ENCODE results near the gene PLEK. TPM values are rescaled to one million over a fixed set of nuclear protein-coding genes. Genes with fewer than 3 reads are reported as not detected.

Gene PLEK
- total and polyA plus RNA-seq, 7 experiments from 2014 or later = 0.37 to 210 (median 3.7) TPM

DNA sequence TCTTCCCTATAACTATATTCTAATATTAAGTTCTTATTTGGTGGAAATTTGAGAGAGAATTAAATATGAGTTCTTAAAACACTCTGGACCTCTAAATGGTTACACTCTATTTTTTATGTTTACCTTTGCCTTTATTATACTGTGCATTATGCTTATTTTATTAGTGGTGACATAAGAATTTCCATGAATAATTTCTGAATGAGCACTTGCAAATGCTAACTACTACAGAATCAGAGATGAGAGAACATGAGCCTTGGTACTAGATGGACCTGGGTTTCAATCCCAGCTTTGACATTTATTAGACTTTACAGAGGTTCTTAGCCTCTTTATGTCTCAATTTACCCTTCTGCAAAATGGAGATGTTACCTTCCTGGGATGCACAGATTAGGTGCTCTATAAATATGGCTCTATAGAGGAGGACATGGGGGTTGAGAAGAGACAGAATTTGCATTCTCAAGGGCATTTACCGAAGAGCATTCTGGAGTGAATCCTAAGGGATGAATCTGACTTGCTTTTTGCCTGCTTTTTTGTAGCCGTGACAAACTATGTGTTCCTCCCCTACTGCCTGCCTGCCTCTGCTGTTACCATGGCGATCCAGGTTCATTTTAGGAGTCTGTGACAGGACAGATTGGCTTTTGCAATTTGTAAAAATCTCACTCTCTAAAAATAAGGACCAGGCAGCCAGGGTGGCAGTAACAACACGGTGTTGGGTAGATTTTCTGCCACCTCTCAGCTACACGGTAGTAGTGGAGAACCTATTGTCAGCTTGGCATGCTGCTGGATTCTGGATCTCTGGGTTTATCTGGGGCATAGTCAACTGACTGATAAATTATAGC, 24.6 kb upstream of the PLEK start:
- no peaks in the 10 kb centered on the region for H3K4me1 ChIP-seq (ENCODE audit: control insufficient read depth in 2 of 2, insufficient read depth in 2 of 2, low read length in 2 of 2)
- H3K27me3 ChIP-seq (ENCODE audit: control insufficient read depth in 2 of 2, insufficient read depth in 2 of 2, low read length in 2 of 2) = no peaks in the 10 kb centered on the region
- no peaks in the 10 kb centered on the region for H3K36me3 ChIP-seq (ENCODE audit: control insufficient read depth in 2 of 3, insufficient read depth in 3 of 3, low read length in 3 of 3)
- H3K27ac Mint-ChIP-seq = no peak overlapping the region
- no peak overlapping the region for H3K27ac ChIP-seq (ENCODE audit: low read depth, low read length)
- no peak overlapping the region for H3K4me3 Mint-ChIP-seq
- ATAC-seq (no peak), DNase-seq (no peak)
- peaks cover 27 to 58% (median 39%) of the 10 kb centered on the region in 5 donors for H3K27me3 Mint-ChIP-seq
- H3K9me3 ChIP-seq (ENCODE audit: control insufficient read depth in 2 of 3, low read length in 3 of 3) = no peaks in the 10 kb centered on the region
- intact Hi-C loops (cut with micrococcal nuclease) = no loop called here
- H3K36me3 Mint-ChIP-seq = no peaks in the 10 kb centered on the region
- H3K4me3 ChIP-seq (ENCODE audit: low read length) = no peak overlapping the region
- H3K9me3 Mint-ChIP-seq = peaks cover 0 to 2% (median 0%) of the 10 kb centered on the region in 11 donors
- ChIA-PET POLR2A (no interaction called here), CTCF (no interaction called here)
- peaks cover 0 to 3% (median 0%) of the 10 kb centered on the region in 7 donors for H3K4me1 Mint-ChIP-seq

DNA sequence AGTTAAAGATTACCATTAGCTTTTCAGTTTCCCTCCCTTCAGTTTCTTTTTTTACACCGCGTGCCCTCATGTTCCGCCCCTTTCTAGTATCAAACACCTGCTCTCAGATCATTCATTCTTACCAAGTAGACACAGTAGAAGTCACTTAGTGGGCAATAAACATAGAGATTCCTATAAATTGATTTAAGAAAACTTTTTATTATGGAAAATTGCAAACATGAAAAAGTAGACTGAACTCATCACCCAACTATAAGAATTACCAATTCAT, 24.1 kb upstream of the PLEK start:
- no peak for DNase-seq
- Mint-ChIP-seq H3K27me3 (peaks cover 27 to 56% (median 42%) of the 10 kb centered on the region in 5 donors), H3K27ac (no peak overlapping the region), H3K9me3 (peaks cover 0 to 2% (median 0%) of the 10 kb centered on the region in 11 donors), H3K4me3 (no peak overlapping the region), H3K36me3 (no peaks in the 10 kb centered on the region), H3K4me1 (peaks cover 0 to 3% (median 0%) of the 10 kb centered on the region in 7 donors)
- CTCF ChIA-PET = no interaction called here
- no peak overlapping the region for H3K4me3 ChIP-seq (ENCODE audit: low read length)
- no peaks in the 10 kb centered on the region for H3K4me1 ChIP-seq (ENCODE audit: control insufficient read depth in 2 of 2, insufficient read depth in 2 of 2, low read length in 2 of 2)
- POLR2A ChIA-PET = no interaction called here
- H3K9me3 ChIP-seq (ENCODE audit: control insufficient read depth in 2 of 3, low read length in 3 of 3) = no peaks in the 10 kb centered on the region
- no peak for ATAC-seq
- no peaks in the 10 kb centered on the region for H3K36me3 ChIP-seq (ENCODE audit: control insufficient read depth in 2 of 3, insufficient read depth in 3 of 3, low read length in 3 of 3)
- H3K27me3 ChIP-seq (ENCODE audit: control insufficient read depth in 2 of 2, insufficient read depth in 2 of 2, low read length in 2 of 2) = no peaks in the 10 kb centered on the region
- intact Hi-C loops (cut with micrococcal nuclease) = no loop called here
- no peak overlapping the region for H3K27ac ChIP-seq (ENCODE audit: low read depth, low read length)

DNA sequence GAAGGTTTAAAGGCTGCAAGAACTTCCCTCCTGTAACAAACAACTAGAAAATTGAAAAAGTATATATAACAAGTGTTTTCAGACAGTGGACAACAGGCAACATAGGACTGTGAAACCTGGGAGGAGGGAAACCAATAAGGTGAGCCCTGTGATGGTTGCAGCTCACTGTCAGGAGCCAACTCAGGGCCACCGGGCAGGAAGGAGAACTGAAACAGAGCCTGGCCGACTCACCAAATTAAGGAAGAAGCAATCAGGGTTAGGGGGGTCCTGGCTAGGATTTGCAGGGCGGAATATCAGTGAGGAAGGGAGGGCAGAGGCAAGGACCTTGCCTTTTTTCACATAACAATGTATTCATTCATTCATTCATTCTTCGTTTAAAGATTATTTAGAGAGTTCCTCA, 23.5 kb upstream of the PLEK start:
- intact Hi-C loops (cut with micrococcal nuclease) = no loop called here
- no peaks in the 10 kb centered on the region for H3K4me1 ChIP-seq (ENCODE audit: control insufficient read depth in 2 of 2, insufficient read depth in 2 of 2, low read length in 2 of 2)
- no peak overlapping the region for H3K27ac ChIP-seq (ENCODE audit: low read depth, low read length)
- CTCF ChIA-PET = no interaction called here
- H3K4me1 Mint-ChIP-seq = peaks cover 0 to 3% (median 0%) of the 10 kb centered on the region in 7 donors
- no peak for DNase-seq
- H3K4me3 ChIP-seq (ENCODE audit: low read length) = no peak overlapping the region
- H3K36me3 Mint-ChIP-seq = no peaks in the 10 kb centered on the region
- H3K9me3 ChIP-seq (ENCODE audit: control insufficient read depth in 2 of 3, low read length in 3 of 3) = no peaks in the 10 kb centered on the region
- H3K4me3 Mint-ChIP-seq = no peak overlapping the region
- POLR2A ChIA-PET = no interaction called here
- H3K27me3 Mint-ChIP-seq = peaks cover 27 to 60% (median 44%) of the 10 kb centered on the region in 5 donors
- no peaks in the 10 kb centered on the region for H3K36me3 ChIP-seq (ENCODE audit: control insufficient read depth in 2 of 3, insufficient read depth in 3 of 3, low read length in 3 of 3)
- ATAC-seq = no peak
- no peaks in the 10 kb centered on the region for H3K27me3 ChIP-seq (ENCODE audit: control insufficient read depth in 2 of 2, insufficient read depth in 2 of 2, low read length in 2 of 2)
- peaks cover 0 to 2% (median 0%) of the 10 kb centered on the region in 11 donors for H3K9me3 Mint-ChIP-seq
- no peak overlapping the region for H3K27ac Mint-ChIP-seq

DNA sequence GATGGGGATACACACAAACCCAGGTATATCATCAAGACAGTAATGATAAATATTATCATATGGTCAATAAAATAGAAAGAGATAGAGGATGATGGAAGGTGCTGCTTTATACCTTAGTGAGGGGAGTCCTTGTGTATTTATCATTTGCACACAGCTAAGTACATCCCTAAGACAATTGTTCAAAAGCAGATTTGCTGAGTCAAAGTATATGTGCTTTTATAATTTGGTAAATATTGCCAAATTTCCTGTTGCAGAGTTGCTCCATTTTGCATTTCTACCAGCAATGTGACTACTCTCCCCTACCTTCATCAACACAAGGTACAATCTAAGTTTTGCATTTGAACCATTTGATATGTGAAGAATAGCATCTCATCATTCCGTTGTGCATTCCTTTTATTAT, 22.6 kb upstream of the PLEK start:
- intact Hi-C loops (cut with micrococcal nuclease) = no loop called here
- H3K4me1 ChIP-seq (ENCODE audit: control insufficient read depth in 2 of 2, insufficient read depth in 2 of 2, low read length in 2 of 2) = no peaks in the 10 kb centered on the region
- CTCF ChIA-PET = no interaction called here
- no peaks in the 10 kb centered on the region for H3K27me3 ChIP-seq (ENCODE audit: control insufficient read depth in 2 of 2, insufficient read depth in 2 of 2, low read length in 2 of 2)
- no peak overlapping the region for H3K4me3 ChIP-seq (ENCODE audit: low read length)
- H3K9me3 Mint-ChIP-seq = peaks cover 0 to 2% (median 0%) of the 10 kb centered on the region in 11 donors
- ATAC-seq = no peak
- no peak overlapping the region for H3K27ac ChIP-seq (ENCODE audit: low read depth, low read length)
- DNase-seq = no peak
- H3K9me3 ChIP-seq (ENCODE audit: control insufficient read depth in 2 of 3, low read length in 3 of 3) = no peaks in the 10 kb centered on the region
- no peaks in the 10 kb centered on the region for H3K36me3 Mint-ChIP-seq
- H3K27ac Mint-ChIP-seq = no peak overlapping the region
- peaks cover 0 to 3% (median 0%) of the 10 kb centered on the region in 7 donors for H3K4me1 Mint-ChIP-seq
- H3K36me3 ChIP-seq (ENCODE audit: control insufficient read depth in 2 of 3, insufficient read depth in 3 of 3, low read length in 3 of 3) = no peaks in the 10 kb centered on the region
- peaks cover 28 to 68% (median 53%) of the 10 kb centered on the region in 5 donors for H3K27me3 Mint-ChIP-seq
- POLR2A ChIA-PET = no interaction called here
- no peak overlapping the region for H3K4me3 Mint-ChIP-seq

DNA sequence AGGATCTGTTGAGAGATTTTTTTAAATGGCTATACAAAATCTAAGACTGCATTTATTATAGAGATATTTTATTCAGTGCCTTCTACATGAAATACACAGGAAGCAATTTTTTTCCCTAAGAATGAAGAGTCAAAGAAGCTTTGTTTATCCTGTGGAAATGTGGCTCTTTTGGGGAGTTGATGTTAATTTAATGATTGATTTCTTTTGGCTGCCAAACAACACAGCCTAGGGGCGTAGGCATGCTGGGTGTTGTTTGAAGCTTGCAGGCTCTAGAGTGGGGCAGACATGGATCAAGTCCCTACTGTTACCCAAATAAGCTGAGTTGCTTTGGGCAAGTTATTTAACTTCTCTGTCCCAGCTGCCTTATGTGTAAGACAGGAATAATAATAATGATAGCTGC, 21.1 kb upstream of the PLEK start:
- DNase-seq (no peak), ATAC-seq (no peak)
- Histone ChIP-seq H3K36me3 (ENCODE audit: control insufficient read depth in 2 of 3, insufficient read depth in 3 of 3, low read length in 3 of 3) (no peaks in the 10 kb centered on the region), H3K4me3 (ENCODE audit: low read length) (no peak overlapping the region), H3K4me1 (ENCODE audit: control insufficient read depth in 2 of 2, insufficient read depth in 2 of 2, low read length in 2 of 2) (no peaks in the 10 kb centered on the region), H3K27ac (ENCODE audit: low read depth, low read length) (no peak overlapping the region), H3K9me3 (ENCODE audit: control insufficient read depth in 2 of 3, low read length in 3 of 3) (no peaks in the 10 kb centered on the region), H3K27me3 (ENCODE audit: control insufficient read depth in 2 of 2, insufficient read depth in 2 of 2, low read length in 2 of 2) (no peaks in the 10 kb centered on the region)
- peaks cover 0 to 2% (median 0%) of the 10 kb centered on the region in 11 donors for H3K9me3 Mint-ChIP-seq
- ChIA-PET CTCF (no interaction called here), POLR2A (no interaction called here)
- H3K27me3 Mint-ChIP-seq = peaks cover 32 to 76% (median 67%) of the 10 kb centered on the region in 5 donors
- H3K4me1 Mint-ChIP-seq = peaks cover 0 to 3% (median 0%) of the 10 kb centered on the region in 7 donors
- intact Hi-C loops (cut with micrococcal nuclease) = no loop called here
- H3K36me3 Mint-ChIP-seq = no peaks in the 10 kb centered on the region
- H3K4me3 Mint-ChIP-seq = no peak overlapping the region
- H3K27ac Mint-ChIP-seq = no peak overlapping the region

DNA sequence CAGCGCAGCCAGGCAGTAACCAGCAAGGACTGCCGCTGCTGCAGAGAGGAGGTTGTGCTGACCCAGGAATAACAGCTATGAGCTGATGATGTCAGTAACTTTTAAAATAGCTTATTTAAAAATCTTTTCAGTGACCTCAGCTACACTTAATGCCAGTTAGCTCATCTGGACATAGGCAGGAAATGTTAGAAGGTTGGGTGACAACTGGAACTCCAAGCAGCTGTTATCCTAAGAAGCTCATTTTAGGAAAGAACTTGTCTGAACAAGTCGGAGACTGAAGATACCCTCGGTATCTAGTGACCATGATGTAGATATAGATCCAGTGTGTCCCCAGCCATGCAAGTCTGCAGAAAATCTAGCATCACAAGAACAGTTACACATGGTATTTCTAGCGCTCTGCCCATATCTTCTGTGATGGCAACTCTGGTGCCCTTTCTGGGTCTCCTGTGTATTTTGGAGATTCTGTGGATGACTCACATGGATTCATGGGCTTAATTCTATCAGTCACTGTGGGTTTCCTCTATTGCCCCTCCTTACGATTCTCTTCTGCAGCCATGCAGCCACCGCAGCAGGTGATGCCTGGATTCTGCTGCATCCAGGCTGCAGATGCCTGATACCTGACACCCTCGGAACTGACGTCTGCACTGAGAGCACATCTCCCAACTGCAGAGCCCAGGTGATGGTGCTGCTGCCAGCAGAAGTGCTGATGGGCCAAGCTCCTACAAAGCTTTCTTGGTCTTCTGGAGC, 19.8 kb upstream of the PLEK start:
- CTCF ChIA-PET = no interaction called here

More for the DNA sequence above, 19.8 kb upstream of the PLEK start:
- Mint-ChIP-seq H3K9me3 (peaks cover 0 to 8% (median 0%) of the 10 kb centered on the region in 11 donors), H3K27me3 (peaks cover 30 to 68% (median 63%) of the 10 kb centered on the region in 5 donors), H3K27ac (no peak overlapping the region), H3K4me1 (peaks cover 0 to 3% (median 0%) of the 10 kb centered on the region in 7 donors), H3K4me3 (no peak overlapping the region), H3K36me3 (no peaks in the 10 kb centered on the region)
- H3K4me1 ChIP-seq (ENCODE audit: control insufficient read depth in 2 of 2, insufficient read depth in 2 of 2, low read length in 2 of 2) = no peaks in the 10 kb centered on the region
- DNase-seq (no peak), ATAC-seq (no peak)
- H3K27ac ChIP-seq (ENCODE audit: low read depth, low read length) = no peak overlapping the region
- H3K9me3 ChIP-seq (ENCODE audit: control insufficient read depth in 2 of 3, low read length in 3 of 3) = no peaks in the 10 kb centered on the region
- H3K4me3 ChIP-seq (ENCODE audit: low read length) = no peak overlapping the region
- no peaks in the 10 kb centered on the region for H3K36me3 ChIP-seq (ENCODE audit: control insufficient read depth in 2 of 3, insufficient read depth in 3 of 3, low read length in 3 of 3)
- POLR2A ChIA-PET = no interaction called here
- H3K27me3 ChIP-seq (ENCODE audit: control insufficient read depth in 2 of 2, insufficient read depth in 2 of 2, low read length in 2 of 2) = no peaks in the 10 kb centered on the region
- intact Hi-C loops (cut with micrococcal nuclease) = no loop called here

Data from naive thymus-derived CD4-positive, alpha-beta T cell (primary cell).